ENCODE data around the gene DIO3.
"Not testable (repeated sequence)": the region's sequence is repeated elsewhere in the genome, so short reads cannot be mapped to it uniquely, and the experiment has no call there.

DIO3 gene

GRCh38 chr14:101559624-101560533, 1.4 kb upstream of the DIO3 start:
- DNase-seq = no peak

GRCh38 chr14:101560534-101561113, 671 bp upstream of the DIO3 start:
- no peak for DNase-seq

GRCh38 chr14:101561897-101562490, 699 bp downstream of the DIO3 start:
- DNase-seq = no peak

DNA sequence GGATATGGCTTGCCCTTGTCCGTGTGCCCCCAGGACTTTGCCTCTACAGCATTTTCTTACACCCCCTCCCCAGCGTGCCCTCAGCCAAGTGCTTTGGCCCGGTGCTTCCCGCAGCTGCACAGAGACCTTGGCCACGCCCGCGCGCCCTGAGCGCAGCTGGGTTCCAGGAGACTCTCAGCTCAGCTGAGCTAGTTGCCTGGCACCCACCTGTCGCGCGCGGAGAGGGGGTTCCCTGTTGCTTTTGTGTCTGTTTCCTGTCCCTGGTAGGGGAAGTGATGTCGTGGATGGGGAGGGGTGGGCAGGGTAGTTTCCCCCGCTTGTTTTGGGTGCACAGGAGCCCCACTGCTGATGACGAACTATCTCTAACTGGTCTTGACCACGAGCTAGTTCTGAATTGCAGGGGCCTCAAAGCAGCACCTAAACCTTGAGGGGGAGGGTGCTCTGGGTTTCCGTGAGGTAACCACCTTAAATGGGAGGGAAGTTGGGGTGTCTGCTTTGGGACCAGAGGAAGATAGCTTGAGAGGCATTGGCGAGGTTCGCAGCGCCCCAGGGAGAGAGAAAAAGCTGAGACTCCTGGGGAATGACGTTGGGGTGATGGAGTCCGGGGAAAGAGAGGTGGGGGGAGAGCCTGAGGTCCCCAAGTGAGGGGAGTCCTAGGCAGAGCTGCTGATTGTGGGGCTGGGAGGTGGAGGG, 1.5 kb downstream of the DIO3 start:
- no peak for DNase-seq

DNA sequence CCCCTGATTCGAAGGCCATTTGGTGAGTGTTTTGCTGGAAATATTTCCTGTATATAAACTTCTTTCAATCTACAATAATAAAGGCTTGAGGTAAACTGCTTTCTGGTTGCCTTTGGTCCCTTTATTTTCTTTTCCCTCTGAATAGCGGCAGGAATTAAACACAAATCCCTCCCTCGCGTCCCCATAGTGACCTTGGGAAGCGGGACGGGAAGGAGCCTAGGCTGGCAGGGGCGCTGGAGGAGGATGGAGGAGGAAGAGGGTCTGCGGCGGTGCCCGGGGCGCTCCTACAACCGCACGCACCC, 2.0 kb downstream of the DIO3 start:
- no peak for DNase-seq

GRCh38 chr14:101563654-101564443, 2.6 kb downstream of the DIO3 start:
- DNase-seq = no peak

- DNase-seq = no peak
Observed at GRCh38 chr14:101564444-101564776, 3.1 kb downstream of the DIO3 start.

DNA sequence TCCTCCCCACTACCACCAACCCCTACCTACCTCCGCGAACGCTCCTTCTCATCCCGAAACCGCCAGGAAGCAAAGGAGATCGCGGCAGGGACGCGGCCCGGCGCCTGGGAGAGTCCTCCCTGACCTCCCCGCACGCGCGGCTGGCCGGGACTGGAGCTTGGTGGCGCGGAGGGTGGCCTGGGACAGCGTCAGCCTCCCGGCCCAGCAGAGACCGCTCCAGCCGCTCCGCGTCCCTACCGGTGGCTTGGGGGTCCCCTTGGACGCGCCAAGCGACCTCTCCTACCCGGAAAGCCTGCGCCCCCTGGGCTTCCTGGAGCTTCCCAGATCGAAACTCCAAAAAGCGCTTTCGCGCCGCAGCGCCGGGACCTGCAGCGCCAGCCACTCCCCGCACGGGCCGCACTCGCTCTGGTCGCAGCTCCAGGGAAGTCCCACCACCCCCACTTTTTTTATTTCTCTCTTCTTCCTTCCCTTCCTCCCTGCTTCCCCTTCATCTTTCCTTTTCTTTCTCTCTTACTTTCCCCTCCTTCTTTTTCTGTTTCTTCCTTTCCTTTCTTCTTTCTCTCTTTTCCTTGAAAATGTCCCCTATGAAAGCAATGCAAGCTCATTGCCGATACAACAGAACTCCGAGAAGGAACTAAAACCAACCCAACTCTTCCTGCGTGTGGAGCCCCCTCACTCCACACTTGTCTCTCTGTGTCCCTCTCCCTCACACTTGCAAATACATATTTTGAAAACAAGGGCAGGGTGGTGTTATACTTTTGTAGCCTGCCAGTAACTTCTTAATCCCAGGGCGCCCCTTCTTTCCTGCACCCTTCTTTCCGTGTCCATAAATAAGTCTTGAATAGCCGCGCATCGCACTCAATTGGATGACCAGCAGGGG, 3.8 kb downstream of the DIO3 start:
- no peak for DNase-seq

GRCh38 chr14:101567252-101567651, 6.0 kb downstream of the DIO3 start:
- DNase-seq = no peak

DNA sequence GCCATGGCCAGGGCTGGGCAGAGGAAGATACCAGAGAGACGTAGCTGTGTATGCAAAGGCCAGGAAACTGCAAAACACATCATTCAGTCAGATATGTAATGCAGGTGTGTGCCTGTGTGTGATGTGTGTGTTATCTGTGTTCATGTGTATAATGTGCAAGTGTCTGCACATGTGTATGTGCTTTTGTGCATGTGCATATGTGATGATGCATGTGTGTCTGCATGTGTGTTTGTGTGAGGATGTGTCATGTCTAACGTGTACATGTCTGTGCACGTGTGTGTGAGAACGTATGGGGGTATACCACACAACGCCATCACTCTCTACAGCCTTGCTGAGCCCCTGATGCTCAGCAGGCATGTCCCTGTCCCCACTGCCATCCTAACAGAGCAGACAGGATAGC, 9.7 kb downstream of the DIO3 start:
- DNase-seq = no peak

DNA sequence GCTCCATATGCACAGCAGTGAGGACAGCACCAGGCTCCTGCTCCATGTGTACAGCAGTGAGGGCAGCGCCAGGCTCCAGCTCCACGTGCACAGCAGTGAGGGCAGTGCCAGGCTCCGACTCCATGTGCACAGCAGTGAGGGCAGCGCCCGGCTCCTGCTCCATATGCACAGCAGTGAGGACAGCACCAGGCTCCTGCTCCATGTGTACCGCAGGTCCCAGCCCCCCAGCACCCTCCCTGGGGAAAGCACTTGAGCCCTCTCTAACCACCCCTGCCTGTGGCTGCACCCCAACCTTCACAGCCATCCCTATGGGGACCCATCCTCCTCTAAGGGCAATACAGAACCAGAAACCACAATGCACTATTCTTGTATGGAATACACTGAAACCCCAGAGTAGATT, 11.2 kb downstream of the DIO3 start:
- DNase-seq = not testable (repeated sequence)

GRCh38 chr14:101573289-101573688, 12.0 kb downstream of the DIO3 start:
- DNase-seq = no peak

GRCh38 chr14:101575581-101575980, 14.3 kb downstream of the DIO3 start:
- no peak for DNase-seq

GRCh38 chr14:101577221-101577909, 16.1 kb downstream of the DIO3 start:
- DNase-seq = no peak

GRCh38 chr14:101578489-101578888, 17.2 kb downstream of the DIO3 start:
- DNase-seq = no peak

DNA sequence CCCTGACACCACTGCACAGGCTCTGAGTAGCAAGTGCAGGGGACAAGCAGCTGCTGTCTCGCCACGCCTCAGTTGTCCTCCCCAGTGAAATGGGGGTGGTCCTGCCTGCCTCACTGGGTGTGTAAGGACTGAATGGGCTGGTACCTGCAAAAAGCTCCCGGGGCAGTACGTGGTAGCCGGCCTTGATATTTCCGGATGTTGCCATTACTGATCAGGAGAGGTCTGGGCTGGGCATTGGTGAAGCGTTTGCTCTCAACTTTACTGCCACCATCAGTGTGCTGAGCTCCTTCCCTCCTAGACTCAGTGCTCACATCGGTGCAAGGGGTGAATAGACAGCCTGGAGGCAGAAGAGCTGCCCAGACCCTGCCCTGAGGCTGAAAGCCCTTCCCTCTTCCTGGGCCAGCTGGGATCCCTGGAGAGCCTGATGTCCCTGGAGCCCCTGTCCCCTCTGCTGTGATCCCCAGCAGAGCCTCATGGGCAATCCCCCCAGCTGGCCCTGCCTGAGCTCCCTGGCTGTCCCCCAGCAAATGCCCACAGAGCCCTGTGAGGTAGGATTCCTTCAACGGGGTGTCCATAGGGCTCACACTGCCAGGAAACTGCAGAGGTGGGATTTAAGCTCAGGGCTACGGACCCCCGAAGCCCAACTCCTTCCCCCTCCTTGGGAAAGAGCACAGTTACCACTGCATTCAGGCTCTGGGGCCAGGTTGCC, 18.2 kb downstream of the DIO3 start:
- no peak for DNase-seq

GRCh38 chr14:101581806-101582205, 20.5 kb downstream of the DIO3 start:
- no peak for DNase-seq

DNA sequence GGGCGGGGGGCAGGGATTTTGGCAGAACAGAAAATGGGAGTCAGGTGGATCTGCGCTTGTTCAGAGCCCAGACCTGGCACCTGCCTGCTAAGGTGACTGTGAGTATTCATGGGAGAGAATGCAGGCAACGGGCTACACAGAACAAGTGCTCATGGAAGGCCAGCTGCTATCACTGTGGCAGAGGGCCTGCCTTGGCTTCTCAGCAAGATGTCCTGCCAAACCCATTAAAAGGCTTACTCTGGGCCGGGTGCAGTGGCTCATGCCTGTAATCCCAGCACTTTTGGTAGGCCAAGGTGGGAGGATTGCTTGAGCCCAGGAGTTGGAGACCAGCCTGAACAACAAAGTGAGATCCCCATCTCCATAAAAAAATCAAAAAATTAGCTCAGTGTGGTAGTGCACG, 21.0 kb downstream of the DIO3 start:
- no peak for DNase-seq

- no peak for DNase-seq
Observed at GRCh38 chr14:101583006-101583714, 21.9 kb downstream of the DIO3 start.

- DNase-seq = no peak
Observed at GRCh38 chr14:101583715-101584054, 22.4 kb downstream of the DIO3 start.
